Keratinocyte (primary cell): Measurements from ENCODE around the gene GLCE.

Experiments used
- EZH2 ChIP-seq: IDR thresholded peaks from one replicate; pipeline ENCODE4 v1.6.1; 2012; ENCODE audit warnings: inconsistent platforms, mild to moderate bottlenecking, low read length, moderate library complexity
- TF ChIP-seq, protein P1 (sequence below), 3 experiments: IDR thresholded peaks in 1 of 3; conservative IDR thresholded peaks in 1 of 3; optimal IDR thresholded peaks in 1 of 3; 2 replicates in 2 of 3; 3 replicates in 1 of 3; pipeline versions ENCODE3 to v1.5.1; 2011; ENCODE audit warnings: low read length in 3 of 3, mild to moderate bottlenecking in 3 of 3, moderate library complexity in 2 of 3, control low read depth in 1 of 3, inconsistent platforms in 1 of 3; ENCODE audit not compliant: insufficient read depth in 2 of 3; ENCODE audit errors: extremely low read depth in 1 of 3

DNA sequence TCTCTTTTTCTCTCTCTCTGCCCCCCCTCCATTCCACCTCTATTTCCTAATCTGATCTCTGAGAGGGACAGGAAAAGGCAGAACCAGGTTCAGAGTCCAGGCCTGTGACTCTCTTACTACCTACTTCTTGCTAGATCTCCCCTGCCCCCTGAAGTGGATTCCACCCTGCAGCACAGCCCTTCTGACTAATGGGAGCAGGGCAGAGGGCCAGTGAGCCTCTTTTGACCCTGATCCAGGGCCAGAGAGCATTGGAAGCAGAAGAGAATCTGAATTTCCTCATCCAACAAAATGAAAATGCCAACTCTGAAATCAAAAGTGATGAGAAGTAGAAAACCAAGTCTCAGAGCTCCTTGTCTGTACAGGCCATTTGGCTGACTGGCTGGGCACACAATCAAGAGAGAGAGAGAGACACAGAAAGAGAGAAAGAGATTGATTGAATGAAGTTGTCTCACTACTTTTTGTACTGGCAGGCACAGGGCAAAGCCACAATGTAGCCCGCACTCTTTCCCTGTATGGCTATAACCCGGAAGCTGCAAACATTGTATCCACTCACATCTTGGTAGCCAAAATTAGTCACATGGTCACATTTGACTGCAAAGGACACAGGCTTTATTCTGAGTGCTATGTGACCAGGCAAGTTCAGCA lies 31.6 kb upstream of the GLCE start:
- TF ChIP-seq, protein P1, sequence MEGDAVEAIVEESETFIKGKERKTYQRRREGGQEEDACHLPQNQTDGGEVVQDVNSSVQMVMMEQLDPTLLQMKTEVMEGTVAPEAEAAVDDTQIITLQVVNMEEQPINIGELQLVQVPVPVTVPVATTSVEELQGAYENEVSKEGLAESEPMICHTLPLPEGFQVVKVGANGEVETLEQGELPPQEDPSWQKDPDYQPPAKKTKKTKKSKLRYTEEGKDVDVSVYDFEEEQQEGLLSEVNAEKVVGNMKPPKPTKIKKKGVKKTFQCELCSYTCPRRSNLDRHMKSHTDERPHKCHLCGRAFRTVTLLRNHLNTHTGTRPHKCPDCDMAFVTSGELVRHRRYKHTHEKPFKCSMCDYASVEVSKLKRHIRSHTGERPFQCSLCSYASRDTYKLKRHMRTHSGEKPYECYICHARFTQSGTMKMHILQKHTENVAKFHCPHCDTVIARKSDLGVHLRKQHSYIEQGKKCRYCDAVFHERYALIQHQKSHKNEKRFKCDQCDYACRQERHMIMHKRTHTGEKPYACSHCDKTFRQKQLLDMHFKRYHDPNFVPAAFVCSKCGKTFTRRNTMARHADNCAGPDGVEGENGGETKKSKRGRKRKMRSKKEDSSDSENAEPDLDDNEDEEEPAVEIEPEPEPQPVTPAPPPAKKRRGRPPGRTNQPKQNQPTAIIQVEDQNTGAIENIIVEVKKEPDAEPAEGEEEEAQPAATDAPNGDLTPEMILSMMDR (optimal IDR thresholded peaks at IDR 0.05 in 1 of 3, IDR thresholded peaks at IDR 0.05 in 1 of 3, conservative IDR thresholded peaks at IDR 0.05 in 1 of 3; ENCODE audit: extremely low read depth in 1 of 3, insufficient read depth in 2 of 3, low read length in 3 of 3) = no peak
- no peak for TF ChIP-seq EZH2
